ENCODE results near the gene ZNF518B. TPM values are rescaled to one million over a fixed set of nuclear protein-coding genes. Genes with fewer than 3 reads are reported as not detected.

The ZNF518B gene
- polyA plus RNA-seq, 1 of the 3 experiments (the other 2 are of a cell fraction), result 3.1 TPM

DNA sequence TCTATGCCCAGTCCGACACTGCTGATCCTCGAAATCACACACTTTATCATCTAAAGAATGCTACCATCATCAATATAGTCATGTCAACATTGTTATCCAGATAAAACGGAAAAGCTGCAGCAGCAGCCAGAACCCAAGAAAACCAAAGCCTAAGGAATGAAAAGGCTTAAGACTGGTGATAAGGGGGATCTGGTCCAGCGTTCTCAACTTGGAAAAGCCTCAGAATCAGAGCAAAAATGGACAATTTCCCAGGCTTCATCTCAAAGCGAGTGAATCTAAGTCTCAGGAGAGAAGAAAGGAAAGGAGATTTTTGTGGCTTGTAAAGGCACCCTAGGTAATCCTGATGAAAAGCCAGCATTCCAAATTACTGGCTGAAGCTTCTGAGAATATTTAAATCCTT, 8.2 kb downstream of the ZNF518B start:
- Histone ChIP-seq H3K9me3 (no peaks in the 10 kb centered on the region), H3K9me2 (no peaks in the 10 kb centered on the region), H3K79me2 (ENCODE audit: insufficient read depth) (peaks cover 7% of the 10 kb centered on the region; the same call in 1 of the 2 replicates), H3K27ac (ENCODE audit: low read depth in 2 of 2, low read length in 1 of 2) (no peak overlapping the region), H3K36me3 (replicated peaks in 1 of 2; ENCODE audit: control insufficient read depth in 1 of 2, insufficient read depth in 2 of 2, low read length in 1 of 2) (peaks cover 46 to 53% of the 10 kb centered on the region in 2 experiments), H3K9ac (no peak overlapping the region), H3K4me2 (no peak overlapping the region), H3F3A (replicated peaks; ENCODE audit: insufficient read depth) (no peaks in the 10 kb centered on the region), H2AFZ (ENCODE audit: low read depth) (no peak overlapping the region), H3K27me3 (ENCODE audit: insufficient read depth) (no peaks in the 10 kb centered on the region), H4K20me1 (ENCODE audit: insufficient read depth) (no peaks in the 10 kb centered on the region), H3K4me1 (ENCODE audit: control insufficient read depth in 1 of 2, insufficient read depth in 2 of 2, low read depth in 1 of 2, low read length in 1 of 2) (no peaks in the 10 kb centered on the region), H3K4me3 (ENCODE audit: low read depth in 2 of 2, low read length in 1 of 2) (no peak overlapping the region)
- 79% methylated on average over 5 of the region's 5 CpGs for WGBS (ENCODE audit: low lambda C conversion rate)
- ChIA-PET CTCF (interaction anchor here (1.9 kb wide), 1 partner anchor 12 kb away, joined by 7 read pairs; no protein-coding TSS in a partner anchor), POLR2A (no interaction called here)
- TF ChIP-seq TEAD4 (IDR thresholded peaks at IDR 0.05; ENCODE audit: borderline replicate concordance, insufficient read depth), result no peak
- no peak for TF ChIP-seq EP300 (IDR thresholded peaks at IDR 0.05; ENCODE audit: borderline replicate concordance in 1 of 2, low read depth in 1 of 2, low read length in 1 of 2)
- no peak for TF ChIP-seq RXRA (IDR thresholded peaks at IDR 0.05; ENCODE audit: borderline replicate concordance, low read depth)
- TF ChIP-seq SIN3A (IDR thresholded peaks at IDR 0.05; ENCODE audit: borderline replicate concordance, low read depth, low read length), result no peak
- no peak for TF ChIP-seq FOSL2 (IDR thresholded peaks at IDR 0.05; ENCODE audit: borderline replicate concordance, low read depth)
- TF ChIP-seq CHD2 (IDR thresholded peaks at IDR 0.05; ENCODE audit: low read length, partially characterized antibody), result no peak
- TF ChIP-seq GATA2 (CRISPR knock-in tag; IDR thresholded peaks at IDR 0.05), result no peak
- TF ChIP-seq EZH2phosphoT487 (IDR thresholded peaks at IDR 0.05; ENCODE audit: borderline replicate concordance, low read depth), result no peak
- TF ChIP-seq RFX5 (IDR thresholded peaks at IDR 0.05; ENCODE audit: low read length), result no peak
- TF ChIP-seq, protein P1, sequence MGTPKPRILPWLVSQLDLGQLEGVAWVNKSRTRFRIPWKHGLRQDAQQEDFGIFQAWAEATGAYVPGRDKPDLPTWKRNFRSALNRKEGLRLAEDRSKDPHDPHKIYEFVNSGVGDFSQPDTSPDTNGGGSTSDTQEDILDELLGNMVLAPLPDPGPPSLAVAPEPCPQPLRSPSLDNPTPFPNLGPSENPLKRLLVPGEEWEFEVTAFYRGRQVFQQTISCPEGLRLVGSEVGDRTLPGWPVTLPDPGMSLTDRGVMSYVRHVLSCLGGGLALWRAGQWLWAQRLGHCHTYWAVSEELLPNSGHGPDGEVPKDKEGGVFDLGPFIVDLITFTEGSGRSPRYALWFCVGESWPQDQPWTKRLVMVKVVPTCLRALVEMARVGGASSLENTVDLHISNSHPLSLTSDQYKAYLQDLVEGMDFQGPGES (IDR thresholded peaks at IDR 0.05; ENCODE audit: low read depth, low read length), result no peak
- no peak for TF ChIP-seq ELF1 (IDR thresholded peaks at IDR 0.05)
- DNase-seq, result no peak

DNA sequence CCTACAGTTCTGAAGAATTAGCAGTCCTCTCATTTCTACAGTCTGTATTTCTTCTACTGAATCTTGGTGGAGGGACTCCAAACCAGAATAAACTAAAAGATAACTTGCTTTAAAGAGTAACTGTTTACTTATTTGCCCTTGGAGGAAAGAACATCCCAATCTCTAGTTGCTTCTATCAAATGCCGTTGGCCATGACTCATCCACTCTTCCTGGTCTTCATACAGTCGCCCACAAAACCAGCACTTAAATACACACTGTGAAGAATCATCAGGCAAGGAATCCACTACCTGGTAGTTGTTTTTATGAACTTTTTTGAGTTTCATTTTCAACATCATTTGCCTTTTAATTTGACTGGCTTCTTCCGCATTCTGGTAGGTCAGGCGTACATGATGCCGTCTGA, 14.2 kb downstream of the ZNF518B start:
- no peak overlapping the region for H3K4me3 ChIP-seq (ENCODE audit: low read depth in 2 of 2, low read length in 1 of 2)
- H3K9me3 ChIP-seq, result no peaks in the 10 kb centered on the region
- TF ChIP-seq RFX5 (IDR thresholded peaks at IDR 0.05; ENCODE audit: low read length) (no peak), MAX (IDR thresholded peaks at IDR 0.05; ENCODE audit: low read depth) (no peak)
- H3K9me2 ChIP-seq, result no peaks in the 10 kb centered on the region
- no peak overlapping the region for H3K4me2 ChIP-seq
- peaks cover 23 to 29% of the 10 kb centered on the region in 2 experiments for H3K36me3 ChIP-seq (replicated peaks in 1 of 2; ENCODE audit: control insufficient read depth in 1 of 2, insufficient read depth in 2 of 2, low read length in 1 of 2)
- WGBS (ENCODE audit: low lambda C conversion rate), result 97% methylated on average over 5 of the region's 5 CpGs
- H3K27ac ChIP-seq (ENCODE audit: low read depth in 2 of 2, low read length in 1 of 2), result no peak overlapping the region
- H3K4me1 ChIP-seq (ENCODE audit: control insufficient read depth in 1 of 2, insufficient read depth in 2 of 2, low read depth in 1 of 2, low read length in 1 of 2), result no peaks in the 10 kb centered on the region
- no peaks in the 10 kb centered on the region; the same call in 1 of the 2 replicates for H3K79me2 ChIP-seq (ENCODE audit: insufficient read depth)
- no peaks in the 10 kb centered on the region for H3K27me3 ChIP-seq (ENCODE audit: insufficient read depth)
- H3K9ac ChIP-seq, result no peak overlapping the region
- no peak overlapping the region for H2AFZ ChIP-seq (ENCODE audit: low read depth)
- ChIA-PET CTCF (no interaction called here), POLR2A (no interaction called here)
- no peaks in the 10 kb centered on the region for H3F3A ChIP-seq (replicated peaks; ENCODE audit: insufficient read depth)
- H4K20me1 ChIP-seq (ENCODE audit: insufficient read depth), result no peaks in the 10 kb centered on the region
- DNase-seq, result no peak
